GM19238 (cell line): Measurements from ENCODE around the gene QDPR.
"Not testable (repeated sequence)": the region's sequence is repeated elsewhere in the genome, so short reads cannot be mapped to it uniquely, and the experiment has no call there.

Experiments
- DNase-seq: peaks from one replicate; pipeline ENCODE4 v3.0.0; 2011; ENCODE audit warnings: low spot score; ENCODE audit not compliant: insufficient read length

Gene QDPR

GRCh38 chr4:17492058-17492741 lies 19.7 kb downstream of the QDPR start:
- no peak for DNase-seq

- DNase-seq, result no peak
Measured at GRCh38 chr4:17491196-17491595, 20.7 kb downstream of the QDPR start.

- no peak for DNase-seq
Measured at GRCh38 chr4:17490575-17491059, 21.3 kb downstream of the QDPR start.

- DNase-seq, result no peak
Measured at GRCh38 chr4:17489721-17490120, 22.2 kb downstream of the QDPR start.

GRCh38 chr4:17489123-17489522 lies 22.8 kb downstream of the QDPR start:
- DNase-seq, result no peak

- no peak for DNase-seq
Measured at GRCh38 chr4:17482716-17483115, 29.2 kb downstream of the QDPR start.

- DNase-seq, result no peak
Measured at GRCh38 chr4:17480955-17481354, 30.9 kb downstream of the QDPR start.

- DNase-seq, result no peak
Measured at GRCh38 chr4:17480210-17480927, 31.5 kb downstream of the QDPR start.

GRCh38 chr4:17477774-17478472 lies 34.0 kb downstream of the QDPR start:
- no peak for DNase-seq

GRCh38 chr4:17476853-17477252 lies 35.0 kb downstream of the QDPR start:
- DNase-seq, result no peak

GRCh38 chr4:17475481-17475880 lies 36.4 kb downstream of the QDPR start:
- DNase-seq, result no peak

- DNase-seq, result no peak
Measured at GRCh38 chr4:17469931-17470674, 41.8 kb downstream of the QDPR start.

GRCh38 chr4:17468619-17469221 lies 43.2 kb downstream of the QDPR start:
- DNase-seq, result no peak

- no peak for DNase-seq
Measured at GRCh38 chr4:17463606-17464005, 48.3 kb downstream of the QDPR start.

GRCh38 chr4:17450269-17450804 lies 61.6 kb downstream of the QDPR start:
- DNase-seq, result no peak

- DNase-seq, result no peak
Measured at GRCh38 chr4:17448689-17449088, 63.2 kb downstream of the QDPR start.

- DNase-seq, result peak; percentile 31
Measured at GRCh38 chr4:17447675-17448298, 64.1 kb downstream of the QDPR start.

- no peak for DNase-seq
Measured at GRCh38 chr4:17447056-17447455, 64.8 kb downstream of the QDPR start.

- DNase-seq, result not testable (repeated sequence)
Measured at GRCh38 chr4:17442477-17442876, 69.4 kb downstream of the QDPR start.

GRCh38 chr4:17437396-17437795 lies 74.5 kb downstream of the QDPR start:
- no peak for DNase-seq

- no peak for DNase-seq
Measured at GRCh38 chr4:17436750-17437090, 75.2 kb downstream of the QDPR start.
